Measurements from ENCODE around the gene TUBA1C.

DNA sequence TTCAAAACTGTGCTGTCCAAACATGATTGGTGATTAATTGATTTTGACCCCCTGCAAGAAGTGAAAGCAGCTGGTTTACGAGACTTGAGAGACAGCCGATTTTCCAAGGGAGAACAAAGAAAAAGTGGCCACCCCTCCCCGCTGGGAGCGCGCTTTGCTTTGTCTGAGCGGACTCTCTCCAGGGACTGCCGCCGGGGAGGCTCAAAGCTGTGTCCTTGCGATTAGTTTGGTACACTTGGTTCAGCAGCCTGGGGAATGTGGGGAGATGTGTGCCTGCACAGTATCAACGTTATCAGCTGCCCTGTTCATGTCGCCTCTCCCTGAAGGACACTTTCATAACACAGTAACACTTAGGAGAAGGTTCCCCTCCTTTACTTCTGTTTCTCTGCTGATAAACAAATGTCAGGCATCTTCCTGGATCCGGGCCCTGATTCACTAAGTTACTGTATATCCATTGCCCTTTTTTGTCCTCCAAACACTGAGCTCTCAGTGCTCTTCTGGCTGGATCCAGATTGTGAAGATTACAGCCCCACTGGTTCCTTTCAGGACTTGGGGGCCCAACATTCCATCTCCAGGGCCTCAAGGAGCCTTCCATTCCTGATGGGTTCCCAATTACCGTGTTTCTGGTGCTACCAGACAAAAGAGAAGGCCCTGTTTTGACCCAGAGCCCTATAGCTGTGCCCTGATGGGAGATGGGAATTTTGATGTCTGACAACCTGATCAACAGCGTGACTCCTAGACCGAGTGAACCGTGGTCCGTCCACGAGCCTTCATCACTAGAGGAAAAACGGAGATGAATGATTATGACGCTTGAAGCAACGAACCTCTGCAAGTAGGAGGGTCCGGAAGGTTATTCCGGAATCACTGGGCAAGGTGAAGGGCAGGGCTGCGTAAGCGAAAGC, 31.7 kb upstream of the TUBA1C start:
- no peak for TF ChIP-seq POLR2A (IDR thresholded peaks at IDR 0.05; ENCODE audit: low read depth, low read length)
- TF ChIP-seq POLR2AphosphoS5 (IDR thresholded peaks at IDR 0.05; ENCODE audit: low read depth, low read length), result no peak
- TF ChIP-seq TAF1 (IDR thresholded peaks at IDR 0.05; ENCODE audit: low read depth, low read length), result no peak
- TF ChIP-seq SPI1 (IDR thresholded peaks at IDR 0.05; ENCODE audit: low read depth, low read length), result no peak

Measured in GM12891 (cell line).